Nephron (organoid): ENCODE measurements around the gene PTPN7.

Source experiments
- H3K27ac Mint-ChIP-seq, 3 experiments: 2 replicates each; pipeline ENCODE4 v1.8.0; 2020; ENCODE audit warnings: mixed read lengths in 3 of 3, mild to moderate bottlenecking in 2 of 3, moderate library complexity in 1 of 3
- H3K27me3 Mint-ChIP-seq: 2 replicates; pipeline ENCODE4 v1.8.0; 2021; ENCODE audit warnings: low read depth, mild to moderate bottlenecking, moderate library complexity, mixed read lengths
- H3K36me3 Mint-ChIP-seq: 2 replicates; pipeline ENCODE4 v1.8.0; 2020; ENCODE audit warnings: low read depth, mixed read lengths
- H3K4me1 Mint-ChIP-seq: 2 replicates; pipeline ENCODE4 v1.8.0; 2020; ENCODE audit warnings: mixed read lengths
- H3K4me3 Mint-ChIP-seq, 3 experiments: 2 replicates each; pipeline ENCODE4 v1.8.0; 2020; ENCODE audit warnings: mild to moderate bottlenecking in 3 of 3, mixed read lengths in 3 of 3, moderate library complexity in 2 of 3
- H3K9me3 Mint-ChIP-seq: 2 replicates; pipeline ENCODE4 v1.8.0; 2020; ENCODE audit warnings: mixed read lengths
- TF ChIP-seq, protein P1 (sequence below), 3 experiments: fragments of 200-600 bp; sonication (generic); IDR thresholded peaks; one replicate each; pipeline ENCODE4 v1.5.0; 2021; ENCODE audit warnings: antibody characterized with exemption in 3 of 3; ENCODE audit not compliant: unreplicated experiment in 3 of 3

PTPN7 gene

DNA sequence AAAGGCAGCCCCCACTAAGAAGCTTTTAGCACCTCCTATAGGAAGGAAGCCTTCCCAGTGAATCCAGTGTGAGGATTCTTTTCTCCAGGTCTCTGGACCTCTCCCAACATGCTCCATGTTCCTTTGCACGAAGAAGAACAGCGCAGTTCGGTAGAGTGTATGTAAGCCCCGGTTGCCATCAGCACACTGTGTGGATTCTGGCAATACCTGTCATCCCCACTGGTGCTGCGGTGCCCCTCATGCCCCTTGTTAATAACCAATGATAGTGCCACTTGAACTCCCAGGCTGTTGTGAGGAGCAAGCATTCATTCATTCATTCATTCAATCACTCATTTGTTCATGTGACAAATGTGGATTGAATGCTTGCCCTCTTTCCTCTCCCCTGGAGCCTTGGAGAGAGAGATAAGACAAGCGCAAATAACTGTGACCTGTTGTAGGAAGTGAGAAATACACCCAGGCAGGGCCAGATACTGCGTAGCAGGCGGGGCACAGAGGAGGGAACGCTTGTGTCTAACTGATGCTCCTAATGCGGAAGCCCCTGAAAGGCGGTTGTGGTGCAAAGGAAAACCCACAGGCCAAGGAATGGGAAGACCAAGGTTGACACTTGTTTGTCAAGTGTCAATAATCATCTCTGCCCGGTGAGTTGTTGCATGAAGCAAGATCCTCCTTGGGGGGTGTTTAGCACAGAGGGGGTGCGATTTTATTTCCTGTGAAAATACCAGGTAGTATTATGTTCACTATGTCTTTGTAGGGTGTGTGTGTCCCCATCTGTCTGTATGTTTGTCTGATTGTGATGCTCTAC is 43.0 kb upstream of the PTPN7 start:
- H3K27ac Mint-ChIP-seq, result no peak overlapping the region
- no peaks in the 10 kb centered on the region for H3K36me3 Mint-ChIP-seq
- peaks cover 8% of the 10 kb centered on the region for H3K4me1 Mint-ChIP-seq
- peaks cover 20% of the 10 kb centered on the region for H3K27me3 Mint-ChIP-seq
- H3K4me3 Mint-ChIP-seq, result no peak overlapping the region
- TF ChIP-seq, protein P1, sequence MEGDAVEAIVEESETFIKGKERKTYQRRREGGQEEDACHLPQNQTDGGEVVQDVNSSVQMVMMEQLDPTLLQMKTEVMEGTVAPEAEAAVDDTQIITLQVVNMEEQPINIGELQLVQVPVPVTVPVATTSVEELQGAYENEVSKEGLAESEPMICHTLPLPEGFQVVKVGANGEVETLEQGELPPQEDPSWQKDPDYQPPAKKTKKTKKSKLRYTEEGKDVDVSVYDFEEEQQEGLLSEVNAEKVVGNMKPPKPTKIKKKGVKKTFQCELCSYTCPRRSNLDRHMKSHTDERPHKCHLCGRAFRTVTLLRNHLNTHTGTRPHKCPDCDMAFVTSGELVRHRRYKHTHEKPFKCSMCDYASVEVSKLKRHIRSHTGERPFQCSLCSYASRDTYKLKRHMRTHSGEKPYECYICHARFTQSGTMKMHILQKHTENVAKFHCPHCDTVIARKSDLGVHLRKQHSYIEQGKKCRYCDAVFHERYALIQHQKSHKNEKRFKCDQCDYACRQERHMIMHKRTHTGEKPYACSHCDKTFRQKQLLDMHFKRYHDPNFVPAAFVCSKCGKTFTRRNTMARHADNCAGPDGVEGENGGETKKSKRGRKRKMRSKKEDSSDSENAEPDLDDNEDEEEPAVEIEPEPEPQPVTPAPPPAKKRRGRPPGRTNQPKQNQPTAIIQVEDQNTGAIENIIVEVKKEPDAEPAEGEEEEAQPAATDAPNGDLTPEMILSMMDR (IDR thresholded peaks at IDR 0.05; ENCODE audit: unreplicated experiment in 3 of 3), result no peak
- no peaks in the 10 kb centered on the region for H3K9me3 Mint-ChIP-seq

DNA sequence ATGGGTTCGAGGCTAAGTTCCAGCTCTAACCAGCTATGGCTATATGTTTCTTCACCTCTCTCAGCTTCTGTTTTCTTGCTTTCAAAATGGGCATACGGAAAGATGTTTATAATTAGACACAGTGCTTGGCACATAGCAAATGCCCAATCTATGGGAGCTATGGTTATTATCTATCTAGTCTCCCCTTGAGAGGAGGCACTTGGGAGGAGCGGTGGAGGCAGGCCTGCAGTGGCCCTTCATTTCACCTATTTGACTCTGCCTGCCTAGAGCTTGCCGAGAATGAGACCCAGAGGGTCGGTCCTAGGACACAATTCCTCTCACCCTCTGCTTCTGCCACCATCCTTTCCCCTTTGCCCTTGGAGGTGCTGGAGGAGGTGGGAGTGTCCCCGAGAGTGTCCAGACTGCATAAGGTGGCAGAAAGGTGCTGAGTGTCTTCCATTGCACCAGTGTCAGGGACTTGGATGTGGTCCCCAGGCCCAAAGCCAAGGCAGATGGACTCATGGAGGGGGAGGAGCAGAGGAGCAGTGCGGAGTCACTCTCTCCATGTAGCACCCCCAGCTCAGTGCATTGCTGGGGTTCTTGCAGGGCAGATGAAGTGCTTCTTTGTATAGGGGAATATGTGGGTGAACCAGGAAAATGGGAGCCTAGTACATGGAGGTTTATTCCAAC is 42.2 kb upstream of the PTPN7 start:
- TF ChIP-seq, protein P1 (IDR thresholded peaks at IDR 0.05; ENCODE audit: unreplicated experiment in 3 of 3), result no peak
- H3K4me1 Mint-ChIP-seq, result peaks cover 3% of the 10 kb centered on the region
- no peak overlapping the region for H3K4me3 Mint-ChIP-seq
- no peaks in the 10 kb centered on the region for H3K9me3 Mint-ChIP-seq
- H3K27ac Mint-ChIP-seq, result no peak overlapping the region
- no peaks in the 10 kb centered on the region for H3K36me3 Mint-ChIP-seq
- H3K27me3 Mint-ChIP-seq, result peaks cover 22% of the 10 kb centered on the region

DNA sequence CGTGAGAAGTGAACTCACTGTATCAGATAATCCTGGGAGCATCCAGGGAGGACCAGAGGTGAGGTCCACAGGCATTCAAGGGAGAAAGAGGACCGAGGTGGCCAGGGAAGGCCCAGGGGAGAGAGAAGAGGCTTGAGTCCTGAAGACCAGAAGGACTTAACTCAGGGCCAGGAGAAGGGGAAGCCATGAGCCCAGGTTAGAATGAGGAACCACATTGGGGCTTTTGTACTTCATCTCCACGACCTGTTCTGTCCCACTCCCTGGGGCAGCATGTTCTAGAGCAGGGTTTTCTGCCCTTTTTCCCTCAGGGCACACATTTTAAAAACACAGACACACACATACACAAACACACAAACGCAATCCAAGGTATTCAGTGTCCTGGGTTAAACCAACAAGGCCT is 41.6 kb upstream of the PTPN7 start:
- TF ChIP-seq, protein P1 (IDR thresholded peaks at IDR 0.05; ENCODE audit: unreplicated experiment in 3 of 3), result no peak
- H3K36me3 Mint-ChIP-seq, result no peaks in the 10 kb centered on the region
- H3K27me3 Mint-ChIP-seq, result peaks cover 29% of the 10 kb centered on the region
- peak overlapping the region in 1 of 3 experiments; percentile 19 for H3K27ac Mint-ChIP-seq
- H3K4me3 Mint-ChIP-seq, result no peak overlapping the region
- H3K4me1 Mint-ChIP-seq, result no peaks in the 10 kb centered on the region
- H3K9me3 Mint-ChIP-seq, result no peaks in the 10 kb centered on the region

DNA sequence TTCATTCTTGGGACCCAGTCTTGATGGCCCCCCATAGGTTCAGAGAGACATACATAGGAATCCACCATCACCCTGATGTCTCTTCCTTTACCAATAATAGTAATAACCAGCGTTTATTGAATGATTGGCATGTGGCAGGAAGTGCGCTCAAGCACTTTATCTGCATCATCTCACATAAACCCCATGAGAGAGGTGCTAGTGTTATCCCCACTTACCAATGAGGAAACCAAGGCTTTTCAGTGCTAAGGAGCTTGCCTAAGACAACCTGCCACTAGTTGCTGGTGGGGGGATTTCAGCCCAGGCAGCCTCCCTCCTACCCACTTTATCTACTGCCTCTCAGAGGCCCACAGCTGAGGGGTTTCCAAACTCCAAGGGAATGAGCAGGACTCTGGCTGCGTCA is 40.9 kb upstream of the PTPN7 start:
- no peak overlapping the region for H3K4me3 Mint-ChIP-seq
- H3K27me3 Mint-ChIP-seq, result peaks cover 35% of the 10 kb centered on the region
- H3K4me1 Mint-ChIP-seq, result no peaks in the 10 kb centered on the region
- no peaks in the 10 kb centered on the region for H3K36me3 Mint-ChIP-seq
- H3K9me3 Mint-ChIP-seq, result no peaks in the 10 kb centered on the region
- TF ChIP-seq, protein P1 (IDR thresholded peaks at IDR 0.05; ENCODE audit: unreplicated experiment in 3 of 3), result no peak
- H3K27ac Mint-ChIP-seq, result no peak overlapping the region

DNA sequence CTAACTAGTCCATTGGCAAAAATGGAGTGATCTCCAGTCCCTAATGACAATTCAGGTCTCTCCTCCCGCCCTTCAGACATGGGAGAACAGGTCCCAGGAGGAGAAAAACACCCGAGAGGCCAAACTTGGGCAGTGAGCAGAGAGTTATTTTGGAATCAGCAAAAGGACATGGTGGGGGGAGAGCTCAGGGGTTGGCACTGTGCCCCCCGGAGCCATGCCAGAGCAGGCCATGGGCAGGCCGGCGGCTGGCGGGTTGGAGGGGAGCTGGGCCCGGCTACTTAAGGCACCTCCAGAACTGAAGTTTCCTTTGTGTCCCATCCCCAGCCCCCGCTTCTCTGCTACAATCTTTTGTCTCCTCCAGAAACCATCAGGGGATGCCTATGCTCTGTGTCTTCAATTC is 40.3 kb upstream of the PTPN7 start:
- H3K4me1 Mint-ChIP-seq, result no peaks in the 10 kb centered on the region
- H3K27me3 Mint-ChIP-seq, result peaks cover 40% of the 10 kb centered on the region
- TF ChIP-seq, protein P1 (IDR thresholded peaks at IDR 0.05; ENCODE audit: unreplicated experiment in 3 of 3), result no peak
- H3K9me3 Mint-ChIP-seq, result no peaks in the 10 kb centered on the region
- H3K4me3 Mint-ChIP-seq, result no peak overlapping the region
- H3K36me3 Mint-ChIP-seq, result no peaks in the 10 kb centered on the region
- no peak overlapping the region for H3K27ac Mint-ChIP-seq
